ENCODE results near the gene ENPP1.

- TF ChIP-seq TEAD4 (IDR thresholded peaks at IDR 0.05; ENCODE audit: borderline replicate concordance, insufficient read depth), result no peak
- TF ChIP-seq CTCF (IDR thresholded peaks at IDR 0.05), result no peak
- no peak for TF ChIP-seq SMC3 (IDR thresholded peaks at IDR 0.05; ENCODE audit: low read depth, low read length)
- no peak for TF ChIP-seq PBX3 (IDR thresholded peaks at IDR 0.05)
- TF ChIP-seq POLR2AphosphoS5 (IDR thresholded peaks at IDR 0.05; ENCODE audit: low read depth, low read length), result no peak
- no peak for TF ChIP-seq GABPA (IDR thresholded peaks at IDR 0.05; ENCODE audit: low read depth)
Observed at GRCh38 chr6:131807321-131807643, 538 bp upstream of the ENPP1 start.

All from SK-N-SH (cell line).